ENCODE results near the gene UBALD1.
A peak's percentile ranks its signal among the peaks of the same experiment; 100 is the strongest.
"Not testable (repeated sequence)": the region's sequence is repeated elsewhere in the genome, so short reads cannot be mapped to it uniquely, and the experiment has no call there.

The UBALD1 gene

GRCh38 chr16:4614571-4615383, at the start of gene UBALD1:
UBALD1 (minus strand) TSS chr16:4614888; CDS start chr16:4614797, 91 bp downstream.
- DNase-seq = peak; percentile 31 to 71

GRCh38 chr16:4663777-4664465, 49.2 kb upstream of the UBALD1 start:
- no peak for DNase-seq

GRCh38 chr16:4663465-4663776, 48.7 kb upstream of the UBALD1 start:
- DNase-seq = no peak

GRCh38 chr16:4661661-4662060, 47.0 kb upstream of the UBALD1 start:
- no peak for DNase-seq

- DNase-seq = no peak
These were observed 45.8 kb upstream of the UBALD1 start for GRCh38 chr16:4660454-4661007.

- DNase-seq = no peak
These were observed 45.0 kb upstream of the UBALD1 start for GRCh38 chr16:4659363-4660353.

- DNase-seq = no peak
These were observed 42.3 kb upstream of the UBALD1 start for GRCh38 chr16:4656695-4657686.

- no peak for DNase-seq
These were observed 41.5 kb upstream of the UBALD1 start for GRCh38 chr16:4656221-4656620.

GRCh38 chr16:4655801-4656200, 41.1 kb upstream of the UBALD1 start:
- no peak for DNase-seq

GRCh38 chr16:4654964-4655590, 40.4 kb upstream of the UBALD1 start:
- DNase-seq = no peak

GRCh38 chr16:4654011-4654963, 39.6 kb upstream of the UBALD1 start:
- DNase-seq = no peak

GRCh38 chr16:4652561-4652960, 37.9 kb upstream of the UBALD1 start:
- DNase-seq = no peak

GRCh38 chr16:4651827-4652226, 37.1 kb upstream of the UBALD1 start:
- no peak for DNase-seq

- not testable (repeated sequence) for DNase-seq
These were observed 35.9 kb upstream of the UBALD1 start for GRCh38 chr16:4650443-4651074.

- no peak for DNase-seq
These were observed 35.2 kb upstream of the UBALD1 start for GRCh38 chr16:4649744-4650442.

GRCh38 chr16:4648917-4649316, 34.2 kb upstream of the UBALD1 start:
- no peak for DNase-seq

- DNase-seq = no peak
These were observed 32.9 kb upstream of the UBALD1 start for GRCh38 chr16:4647644-4647980.

GRCh38 chr16:4646773-4647643, 32.3 kb upstream of the UBALD1 start:
- DNase-seq = no peak
